ENCODE results near the gene ATXN7L3B.

DNA sequence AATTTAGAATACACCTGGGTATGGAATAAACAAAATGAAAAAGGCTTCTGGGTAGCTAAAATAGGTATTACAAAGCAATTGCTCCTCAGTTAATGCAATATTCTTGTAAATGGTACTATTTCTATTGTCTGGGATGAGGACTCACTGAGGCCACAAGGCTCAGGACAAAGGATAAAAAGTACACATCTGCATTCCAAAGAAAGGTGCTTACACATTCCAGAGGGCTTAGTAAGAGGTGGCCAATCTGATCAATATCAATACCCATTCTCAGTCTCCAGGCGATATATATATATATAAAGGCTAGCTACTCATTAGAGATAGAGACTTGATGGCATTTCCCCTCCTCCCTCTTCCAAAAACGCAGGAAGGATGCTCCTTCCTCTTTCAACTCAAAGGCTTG, 43.8 kb downstream of the ATXN7L3B start:
- TF ChIP-seq HDGF (IDR thresholded peaks at IDR 0.05; ENCODE audit: borderline replicate concordance) (no peak), L3MBTL2 (conservative IDR thresholded peaks at IDR 0.05) (no peak), SP1 (IDR thresholded peaks at IDR 0.05) (no peak)
